GM19240 (cell line): ENCODE data around the gene PACS2.
A peak's percentile ranks its signal among the peaks of the same experiment; 100 is the strongest.
"Not testable (repeated sequence)": the region's sequence is repeated elsewhere in the genome, so short reads cannot be mapped to it uniquely, and the experiment has no call there.

ENCODE experiments used
- DNase-seq: peaks from one replicate; pipeline ENCODE4 v3.0.0; 2011; ENCODE audit warnings: low spot score; ENCODE audit not compliant: insufficient read length

The PACS2 gene

GRCh38 chr14:105313381-105314286 is 914 bp upstream of the PACS2 start:
- DNase-seq, result no peak

GRCh38 chr14:105315211-105315721 is 718 bp downstream of the PACS2 start:
- no peak for DNase-seq

- no peak for DNase-seq
These were observed 1.5 kb downstream of the PACS2 start for GRCh38 chr14:105315941-105316576.

DNA sequence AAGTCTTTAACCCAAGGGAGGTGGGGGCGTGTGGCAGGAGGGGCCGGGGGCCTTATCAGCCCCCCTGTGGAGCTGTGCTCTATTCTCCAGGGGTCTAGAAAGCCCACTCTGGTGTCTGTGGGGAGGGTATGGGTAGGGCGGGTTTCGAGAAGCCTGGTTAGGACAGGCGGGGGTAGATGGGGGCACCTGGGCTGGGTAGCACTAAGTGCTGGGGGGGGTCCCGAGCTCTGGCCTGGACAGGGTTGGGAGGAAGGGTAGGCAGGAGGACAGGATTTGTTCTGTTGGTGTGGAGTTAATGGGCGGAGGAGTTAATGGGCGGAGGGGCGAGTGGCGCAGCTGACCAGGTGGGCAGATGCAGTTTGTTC is 2.0 kb downstream of the PACS2 start:
- no peak for DNase-seq

GRCh38 chr14:105316968-105317510 is 2.5 kb downstream of the PACS2 start:
- peak; percentile 0 for DNase-seq

GRCh38 chr14:105317546-105317945 is 3.0 kb downstream of the PACS2 start:
- peak; percentile 6 for DNase-seq

- DNase-seq, result no peak
These were observed 8.4 kb downstream of the PACS2 start for GRCh38 chr14:105322791-105323556.

DNA sequence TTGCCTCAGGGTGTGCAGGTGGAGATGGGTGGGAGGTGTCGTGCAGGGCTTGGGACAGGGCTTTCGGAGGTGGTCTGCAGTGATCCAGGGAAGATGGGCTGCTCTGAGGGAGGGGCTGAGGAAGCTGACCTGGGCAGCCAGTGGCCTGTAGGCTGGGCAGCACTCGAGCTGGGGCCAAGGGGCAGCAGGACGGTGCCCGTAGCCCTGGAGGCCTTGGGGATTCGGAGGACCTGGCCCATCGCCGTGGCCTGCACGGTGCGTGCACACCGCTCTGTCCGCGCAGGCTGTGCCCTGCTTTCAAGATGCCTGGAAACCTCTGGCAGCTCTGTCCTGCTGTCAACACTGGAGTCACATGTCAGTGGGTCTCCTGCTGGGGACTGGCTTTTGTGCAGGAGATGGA is 9.1 kb downstream of the PACS2 start:
- no peak for DNase-seq

GRCh38 chr14:105324080-105324778 is 9.7 kb downstream of the PACS2 start:
- DNase-seq, result no peak

GRCh38 chr14:105324871-105325270 is 10.3 kb downstream of the PACS2 start:
- no peak for DNase-seq

- DNase-seq, result no peak
These were observed 10.8 kb downstream of the PACS2 start for GRCh38 chr14:105325303-105325702.

GRCh38 chr14:105325716-105326567 is 11.4 kb downstream of the PACS2 start:
- DNase-seq, result no peak

- no peak for DNase-seq
These were observed 12.0 kb downstream of the PACS2 start for GRCh38 chr14:105326568-105326867.

- no peak for DNase-seq
These were observed 12.5 kb downstream of the PACS2 start for GRCh38 chr14:105326891-105327694.

DNA sequence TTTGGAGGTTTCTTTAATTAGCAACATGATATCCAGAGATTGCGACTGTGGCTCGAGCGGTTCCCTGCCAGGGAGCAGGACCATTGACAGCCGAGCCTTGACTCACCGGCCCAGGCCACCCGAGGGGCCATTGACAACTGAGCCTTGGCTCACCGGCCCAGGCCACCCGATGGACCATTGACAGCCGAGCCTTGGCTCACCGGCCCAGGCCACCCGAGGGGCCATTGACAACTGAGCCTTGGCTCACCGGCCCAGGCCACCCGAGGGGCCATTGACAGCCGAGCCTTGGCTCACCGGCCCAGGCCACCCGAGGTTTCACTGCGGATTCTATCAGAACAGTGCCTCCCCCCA is 13.1 kb downstream of the PACS2 start:
- not testable (repeated sequence) for DNase-seq

GRCh38 chr14:105328070-105328677 is 13.6 kb downstream of the PACS2 start:
- no peak for DNase-seq

GRCh38 chr14:105328678-105329390 is 14.3 kb downstream of the PACS2 start:
- DNase-seq, result no peak

DNA sequence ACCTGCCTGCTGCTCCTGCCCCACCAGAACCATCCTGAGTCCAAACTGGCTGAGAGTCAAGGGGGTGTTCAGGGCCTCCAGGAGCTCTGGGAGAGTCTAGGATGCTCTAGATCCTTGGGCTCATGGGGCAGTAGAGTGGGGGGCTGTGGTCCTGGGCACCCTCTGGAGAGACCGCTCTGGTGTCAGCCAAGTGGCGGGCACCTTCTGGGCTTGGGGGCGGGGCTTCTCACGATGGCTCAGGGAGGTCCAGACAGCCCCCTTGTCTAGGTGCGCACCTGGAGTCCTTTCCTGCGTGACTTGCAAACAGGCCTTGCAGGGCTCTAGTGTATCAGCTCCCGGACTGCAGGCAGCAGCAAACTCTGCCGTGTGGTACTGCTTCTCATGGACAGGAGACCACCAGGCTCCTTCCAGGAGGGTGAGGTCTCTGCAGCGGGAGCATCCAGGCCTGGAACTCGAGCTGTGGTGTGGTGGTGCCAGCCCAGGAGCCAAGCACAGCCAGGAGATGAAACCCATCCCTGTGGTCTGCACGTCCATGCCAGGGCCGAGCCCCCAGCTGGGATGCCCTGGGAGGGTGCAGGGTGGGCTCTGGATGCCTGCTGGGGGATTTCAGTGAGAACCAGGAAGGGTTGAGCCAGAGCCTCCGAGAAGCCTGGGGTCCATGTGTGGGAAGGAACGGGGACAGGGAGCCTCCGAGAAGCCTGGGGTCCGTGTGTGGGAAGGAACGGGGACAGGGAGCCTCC is 15.0 kb downstream of the PACS2 start:
- no peak for DNase-seq
